ENCODE data around the gene TSSK6. TPM values are rescaled to one million over a fixed set of nuclear protein-coding genes. Genes with fewer than 3 reads are reported as not detected.

The TSSK6 gene
- polyA plus RNA-seq, 1 donor (not counting 4 experiments of a cell fraction or from before 2014, with no cell fraction given) = 0.47 TPM

- Histone ChIP-seq H3K4me1 (ENCODE audit: control insufficient read depth, extremely low read depth, insufficient read depth, low read length) (peaks cover 1% of the 10 kb centered on the region), H3K36me3 (ENCODE audit: control insufficient read depth in 2 of 2, extremely low read depth in 1 of 2, insufficient read depth in 2 of 2, low read length in 2 of 2) (no peaks in the 10 kb centered on the region), H3K9me1 (ENCODE audit: control insufficient read depth, extremely low read depth, insufficient read depth, low read length) (no peaks in the 10 kb centered on the region), H3K4me2 (ENCODE audit: control insufficient read depth, extremely low read depth, insufficient read depth, low read depth, low read length) (no peak overlapping the region), H3K27me3 (ENCODE audit: control insufficient read depth, extremely low read depth, insufficient read depth, low read length) (peaks cover 36% of the 10 kb centered on the region), H3K79me2 (ENCODE audit: control insufficient read depth, insufficient read depth, low read length) (no peaks in the 10 kb centered on the region), H4K20me1 (ENCODE audit: control insufficient read depth, extremely low read depth, insufficient read depth, low read length) (no peaks in the 10 kb centered on the region), H3K9ac (ENCODE audit: control insufficient read depth, extremely low read depth, insufficient read depth, low read length) (no peak overlapping the region), H3K4me3 (ENCODE audit: control insufficient read depth in 2 of 3, extremely low read depth in 1 of 3, insufficient read depth in 2 of 3, low read depth in 1 of 3, low read length in 3 of 3) (no peak overlapping the region), H3K9me3 (ENCODE audit: control insufficient read depth, low read depth, low read length) (no peaks in the 10 kb centered on the region), H3K27ac (ENCODE audit: control insufficient read depth, insufficient read depth, low read length) (no peak overlapping the region), H2AFZ (ENCODE audit: control insufficient read depth, low read length) (no peak overlapping the region)
- DNase-seq (ENCODE audit: low read depth, low spot score) (no peak), FAIRE-seq (no peak)
- dilution Hi-C loops (cut with MboI; ENCODE audit: extremely low pct_ligation_motif_present, low sequenced_read_pairs) = no loop called here
- TF ChIP-seq CTCF (optimal IDR thresholded peaks at IDR 0.05 in 1 of 3, IDR thresholded peaks at IDR 0.05 in 1 of 3, conservative IDR thresholded peaks at IDR 0.05 in 1 of 3; ENCODE audit: extremely low read depth in 1 of 3, insufficient read depth in 2 of 3, low read length in 3 of 3) (no peak), EZH2 (IDR thresholded peaks at IDR 0.05; ENCODE audit: low read length) (no peak)
Measured at GRCh38 chr19:19543640-19544039, 28.3 kb upstream of the TSSK6 start.

GRCh38 chr19:19543101-19543500 is 27.8 kb upstream of the TSSK6 start:
- peaks cover 5% of the 10 kb centered on the region for H3K4me1 ChIP-seq (ENCODE audit: control insufficient read depth, extremely low read depth, insufficient read depth, low read length)
- TF ChIP-seq EZH2 (IDR thresholded peaks at IDR 0.05; ENCODE audit: low read length) (no peak), CTCF (optimal IDR thresholded peaks at IDR 0.05 in 1 of 3, IDR thresholded peaks at IDR 0.05 in 1 of 3, conservative IDR thresholded peaks at IDR 0.05 in 1 of 3; ENCODE audit: extremely low read depth in 1 of 3, insufficient read depth in 2 of 3, low read length in 3 of 3) (no peak)
- H3K4me2 ChIP-seq (ENCODE audit: control insufficient read depth, extremely low read depth, insufficient read depth, low read depth, low read length) = no peak overlapping the region
- dilution Hi-C loops (cut with MboI; ENCODE audit: extremely low pct_ligation_motif_present, low sequenced_read_pairs) = no loop called here
- H3K9ac ChIP-seq (ENCODE audit: control insufficient read depth, extremely low read depth, insufficient read depth, low read length) = no peak overlapping the region
- H3K9me3 ChIP-seq (ENCODE audit: control insufficient read depth, low read depth, low read length) = no peaks in the 10 kb centered on the region
- H3K9me1 ChIP-seq (ENCODE audit: control insufficient read depth, extremely low read depth, insufficient read depth, low read length) = no peaks in the 10 kb centered on the region
- H3K4me3 ChIP-seq (ENCODE audit: control insufficient read depth in 2 of 3, extremely low read depth in 1 of 3, insufficient read depth in 2 of 3, low read depth in 1 of 3, low read length in 3 of 3) = no peak overlapping the region
- no peak for DNase-seq (ENCODE audit: low read depth, low spot score)
- FAIRE-seq = no peak
- H4K20me1 ChIP-seq (ENCODE audit: control insufficient read depth, extremely low read depth, insufficient read depth, low read length) = no peaks in the 10 kb centered on the region
- H3K27ac ChIP-seq (ENCODE audit: control insufficient read depth, insufficient read depth, low read length) = no peak overlapping the region
- peaks cover 40% of the 10 kb centered on the region for H3K27me3 ChIP-seq (ENCODE audit: control insufficient read depth, extremely low read depth, insufficient read depth, low read length)
- no peak overlapping the region for H2AFZ ChIP-seq (ENCODE audit: control insufficient read depth, low read length)
- H3K79me2 ChIP-seq (ENCODE audit: control insufficient read depth, insufficient read depth, low read length) = no peaks in the 10 kb centered on the region
- no peaks in the 10 kb centered on the region for H3K36me3 ChIP-seq (ENCODE audit: control insufficient read depth in 2 of 2, extremely low read depth in 1 of 2, insufficient read depth in 2 of 2, low read length in 2 of 2)
